GM12864 (cell line): ENCODE results near the gene CAT.

ENCODE experiments used
- DNase-seq: peaks from one replicate; pipeline ENCODE4 v3.0.0-alpha.2; 2011; ENCODE audit warnings: low read depth
- H3K4me3 ChIP-seq: 2 replicates; pipeline ENCODE4 v1.5.1; 2011; ENCODE audit warnings: mild to moderate bottlenecking, low read depth, low read length, control low read depth
- CTCF ChIP-seq: IDR thresholded peaks from 2 replicates; pipeline ENCODE4 v1.5.1; 2011; ENCODE audit warnings: low read depth, mild to moderate bottlenecking, moderate library complexity, low read length, control low read depth, inconsistent platforms; ENCODE audit errors: missing control alignments

CAT gene

GRCh38 chr11:34438529-34439507 lies at the start of gene CAT:
Gene CAT, plus strand, starts transcription at chr11:34438934. Its CDS starts 80 bp downstream, at chr11:34439014.
- peak within 1 kb of the TSS; percentile 71 for H3K4me3 ChIP-seq
- TF ChIP-seq CTCF: no peak
- peak; percentile 94 for DNase-seq

- no peak for TF ChIP-seq CTCF
- no peak for DNase-seq
- H3K4me3 ChIP-seq: no peak overlapping the region
Observed at GRCh38 chr11:34394771-34395300, 43.9 kb upstream of the CAT start.

GRCh38 chr11:34395916-34396550 lies 42.7 kb upstream of the CAT start:
- H3K4me3 ChIP-seq: no peak overlapping the region
- no peak for DNase-seq
- TF ChIP-seq CTCF: no peak

- no peak overlapping the region for H3K4me3 ChIP-seq
- DNase-seq: no peak
- TF ChIP-seq CTCF: no peak
Observed at GRCh38 chr11:34397120-34397519, 41.6 kb upstream of the CAT start.

GRCh38 chr11:34397811-34398210 lies 40.9 kb upstream of the CAT start:
- no peak for TF ChIP-seq CTCF
- no peak overlapping the region for H3K4me3 ChIP-seq
- no peak for DNase-seq

- H3K4me3 ChIP-seq: no peak overlapping the region
- no peak for DNase-seq
- TF ChIP-seq CTCF: no peak
Observed at GRCh38 chr11:34403431-34403830, 35.3 kb upstream of the CAT start.
